Fibroblast of lung (primary cell): ENCODE data around the gene TINCR. TPM values are rescaled to one million over a fixed set of nuclear protein-coding genes. Genes with fewer than 3 reads are reported as not detected.

Experiments
- DNase-seq, 2 donors: peaks; one replicate each; pipeline versions ENCODE4 v3.0.0 to v3.0.0-alpha.2; 2010; ENCODE audit warnings: low read depth in 2 of 2
- H2AFZ ChIP-seq: 2 replicates; pipeline ENCODE4 v1.5.1; 2012; ENCODE audit warnings: low read length, control low read depth, inconsistent platforms
- H3K27ac ChIP-seq: 2 replicates; pipeline ENCODE4 v1.5.1; 2011; ENCODE audit warnings: low read length, control low read depth; ENCODE audit not compliant: insufficient read depth
- H3K27me3 ChIP-seq: 2 replicates; pipeline ENCODE4 v1.5.1; 2011; ENCODE audit warnings: mild to moderate bottlenecking, low read length; ENCODE audit not compliant: control insufficient read depth, insufficient read depth
- H3K36me3 ChIP-seq: 2 replicates; pipeline ENCODE4 v1.5.1; 2011; ENCODE audit warnings: low read length; ENCODE audit not compliant: control insufficient read depth, insufficient read depth
- H3K4me1 ChIP-seq: 2 replicates; pipeline ENCODE4 v1.5.1; 2011; ENCODE audit warnings: low read length; ENCODE audit not compliant: control insufficient read depth, insufficient read depth; ENCODE audit errors: extremely low read depth
- H3K4me2 ChIP-seq: 2 replicates; pipeline ENCODE4 v1.5.1; 2011; ENCODE audit warnings: low read length, control low read depth; ENCODE audit not compliant: insufficient read depth; ENCODE audit errors: extremely low read depth
- H3K4me3 ChIP-seq, 4 experiments: fragments of 200-600 bp in 1 of 4; sonication (generic) in 1 of 4; replicated peaks in 1 of 4; 2 replicates each; pipeline ENCODE4 v1.5.1; 2011 to 2016; ENCODE audit warnings: low read length in 4 of 4, low read depth in 3 of 4, mild to moderate bottlenecking in 3 of 4, control low read depth in 2 of 4, inconsistent platforms in 1 of 4, mixed read lengths in 1 of 4; ENCODE audit not compliant: insufficient read depth in 1 of 4; ENCODE audit errors: control extremely low read depth in 1 of 4
- H3K79me2 ChIP-seq: 2 replicates; pipeline ENCODE4 v1.5.1; 2012; ENCODE audit warnings: mild to moderate bottlenecking, low read length, inconsistent platforms; ENCODE audit not compliant: control insufficient read depth, insufficient read depth
- H3K9ac ChIP-seq: 2 replicates; pipeline ENCODE4 v1.5.1; 2011; ENCODE audit warnings: mild to moderate bottlenecking, low read length, control low read depth; ENCODE audit not compliant: insufficient read depth
- H3K9me3 ChIP-seq: 2 replicates; pipeline ENCODE4 v1.5.1; 2012; ENCODE audit warnings: low read depth, low read length; ENCODE audit not compliant: control insufficient read depth, insufficient read depth
- H4K20me1 ChIP-seq: 2 replicates; pipeline ENCODE4 v1.5.1; 2011; ENCODE audit warnings: low read length; ENCODE audit not compliant: control insufficient read depth, insufficient read depth; ENCODE audit errors: extremely low read depth
- CTCF ChIP-seq, 2 donors: IDR thresholded peaks in 1 of 2; conservative IDR thresholded peaks in 1 of 2; 1 replicate in 1 of 2; 2 replicates in 1 of 2; pipeline ENCODE4 v1.5.1; 2011 to 2012; ENCODE audit warnings: low read length in 2 of 2, control low read depth in 1 of 2, inconsistent platforms in 1 of 2, low read depth in 1 of 2, mild to moderate bottlenecking in 1 of 2
- EZH2 ChIP-seq: IDR thresholded peaks from 2 replicates; pipeline ENCODE4 v1.5.1; 2012; ENCODE audit warnings: low read length, control low read depth, mild to moderate bottlenecking; ENCODE audit errors: missing control alignments
- polyA plus RNA-seq, 2 donors: library from polyadenylated mRNA; depleted of rRNA in 1 of 2; stranded (reverse) in 1 of 2; unstranded in 1 of 2; fragments of >200 nt; gene quantifications; 2 replicates each; pipeline ENCODE4 v1.2.1, GENCODE V29; 2011 to 2012; ENCODE audit warnings: missing spikeins in 1 of 2
- total RNA-seq: library from RNA; depleted of rRNA; stranded (reverse); fragments of >200 nt; gene quantifications from 2 replicates; pipeline ENCODE4 v1.2.1, GENCODE V29; 2014

The TINCR gene
- total and polyA plus RNA-seq, 2 donors (not counting 1 experiment from before 2014, with no cell fraction given): 0.06 to 0.17 TPM

DNA sequence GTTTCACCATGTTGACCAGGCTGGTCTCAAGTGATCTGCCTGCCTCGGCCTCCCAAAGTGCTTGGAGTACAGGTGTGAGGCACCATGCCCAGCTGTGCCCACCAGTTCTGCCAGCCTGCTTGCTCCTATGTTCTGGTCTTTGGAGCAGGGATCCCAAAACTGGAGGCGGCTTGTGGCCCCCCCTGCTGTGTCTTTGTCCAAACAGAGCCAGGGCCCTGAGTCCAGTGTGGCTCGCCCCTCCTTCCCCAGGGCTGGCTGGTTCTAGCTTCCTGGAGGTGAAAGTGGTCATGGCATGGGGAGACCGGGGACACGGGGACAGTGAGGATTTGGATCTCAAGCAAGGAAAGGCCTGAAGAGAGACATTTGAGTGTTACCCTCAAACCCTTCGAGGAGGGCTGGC is 11.5 kb upstream of the TINCR start:
- no peak for DNase-seq
- Histone ChIP-seq H3K36me3 (no peaks in the 10 kb centered on the region), H2AFZ (no peak overlapping the region), H3K79me2 (no peaks in the 10 kb centered on the region), H3K9ac (no peak overlapping the region), H3K27me3 (no peaks in the 10 kb centered on the region), H3K4me2 (no peak overlapping the region), H3K4me1 (no peaks in the 10 kb centered on the region), H3K4me3 (no peak overlapping the region), H3K27ac (no peak overlapping the region), H3K9me3 (no peaks in the 10 kb centered on the region), H4K20me1 (no peaks in the 10 kb centered on the region)
- TF ChIP-seq EZH2 (no peak), CTCF (conservative IDR thresholded peaks at IDR 0.05 in 1 of 2, IDR thresholded peaks at IDR 0.05 in 1 of 2; ENCODE audit: low read depth in 1 of 2, low read length in 2 of 2) (no peak)

DNA sequence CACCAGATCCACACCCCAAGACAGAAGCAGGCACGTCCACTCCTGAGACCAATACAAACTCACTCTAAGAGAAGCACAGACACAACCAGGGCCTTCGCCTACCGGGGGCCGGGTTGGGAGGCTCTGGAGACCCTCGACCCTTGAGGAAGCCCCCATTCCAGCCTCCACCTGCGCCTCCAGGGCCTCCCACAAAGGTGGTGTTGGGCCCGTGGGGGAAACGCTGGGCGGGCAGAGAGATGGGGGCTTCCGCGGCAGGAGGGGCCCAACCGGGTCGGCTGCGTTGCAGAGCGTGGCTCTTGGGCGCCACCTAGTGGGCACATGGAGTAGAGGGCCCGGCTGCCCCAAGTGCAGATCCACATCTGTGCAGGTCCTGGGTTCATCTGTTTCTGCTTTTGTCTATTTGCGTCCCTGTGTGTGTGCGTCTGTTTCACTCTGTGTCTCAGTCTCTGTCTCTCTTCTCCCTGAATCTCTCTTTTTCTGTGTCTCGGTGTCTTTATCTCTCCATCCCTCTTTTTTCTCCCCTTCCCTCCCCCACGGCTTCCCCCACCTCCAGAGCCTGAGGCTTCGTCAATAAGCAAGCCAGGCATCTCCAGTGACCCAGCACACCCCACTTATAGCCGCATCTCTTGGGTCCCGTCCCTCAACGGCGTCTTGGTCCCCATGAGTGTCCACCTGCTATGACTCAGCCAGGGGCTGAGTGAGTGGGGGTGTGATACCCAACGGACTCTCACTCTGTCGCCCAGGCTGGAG is 10.5 kb upstream of the TINCR start:
- Histone ChIP-seq H3K9ac (no peak overlapping the region), H3K36me3 (no peaks in the 10 kb centered on the region), H3K79me2 (no peaks in the 10 kb centered on the region), H2AFZ (no peak overlapping the region), H3K4me1 (no peaks in the 10 kb centered on the region), H3K27me3 (no peaks in the 10 kb centered on the region), H3K4me2 (no peak overlapping the region), H3K27ac (no peak overlapping the region), H3K4me3 (peak overlapping the region in 1 of 4 experiments; percentile 27), H4K20me1 (no peaks in the 10 kb centered on the region), H3K9me3 (no peaks in the 10 kb centered on the region)
- TF ChIP-seq EZH2 (no peak), CTCF (conservative IDR thresholded peaks at IDR 0.05 in 1 of 2, IDR thresholded peaks at IDR 0.05 in 1 of 2; ENCODE audit: low read depth in 1 of 2, low read length in 2 of 2) (peak; percentile 84 to 87)
- DNase-seq: peak in 1 of 2 donors; percentile 40

DNA sequence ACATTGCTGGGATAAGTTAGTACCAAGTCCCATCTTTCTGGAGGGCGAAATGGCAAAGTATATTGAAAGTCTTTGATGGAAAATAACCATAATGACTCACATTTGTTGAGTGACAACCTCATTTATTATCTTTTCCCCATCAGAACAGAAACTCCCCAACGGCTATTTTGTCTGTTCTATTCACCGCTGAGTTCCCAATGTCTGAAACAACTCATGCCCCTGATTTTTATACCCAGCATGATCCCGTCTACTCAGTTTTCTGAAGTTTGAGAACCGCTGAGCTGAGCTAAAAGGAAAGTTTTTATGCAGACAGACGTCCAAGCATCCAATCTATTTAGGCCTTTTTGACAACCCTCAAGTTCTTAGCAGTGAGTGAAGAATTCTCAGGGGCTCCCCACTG is 7.8 kb upstream of the TINCR start:
- H3K9ac ChIP-seq: no peak overlapping the region
- no peak for DNase-seq
- H3K4me2 ChIP-seq: no peak overlapping the region
- H4K20me1 ChIP-seq: no peaks in the 10 kb centered on the region
- TF ChIP-seq EZH2 (no peak), CTCF (conservative IDR thresholded peaks at IDR 0.05 in 1 of 2, IDR thresholded peaks at IDR 0.05 in 1 of 2; ENCODE audit: low read depth in 1 of 2, low read length in 2 of 2) (no peak)
- no peaks in the 10 kb centered on the region for H3K9me3 ChIP-seq
- no peak overlapping the region for H3K27ac ChIP-seq
- H3K4me1 ChIP-seq: no peaks in the 10 kb centered on the region
- H3K36me3 ChIP-seq: no peaks in the 10 kb centered on the region
- H3K4me3 ChIP-seq: no peak overlapping the region
- H2AFZ ChIP-seq: no peak overlapping the region
- H3K79me2 ChIP-seq: no peaks in the 10 kb centered on the region
- H3K27me3 ChIP-seq: no peaks in the 10 kb centered on the region
